HUDEP-2 (cell line): ENCODE results near the gene RAG2.
A peak's percentile ranks its signal among the peaks of the same experiment; 100 is the strongest.

ENCODE experiments used
- DNase-seq, 76 experiments: peaks; one replicate each; lab custom pipeline; 2025; ENCODE audit not compliant: unreplicated experiment in 76 of 76; lab: John Stamatoyannopoulos, UW

RAG2 gene

GRCh38 chr11:36602135-36602534, 4.1 kb upstream of the RAG2 start:
- DNase-seq, result no peak

- no peak for DNase-seq
Measured at GRCh38 chr11:36601155-36601554, 3.1 kb upstream of the RAG2 start.

DNA sequence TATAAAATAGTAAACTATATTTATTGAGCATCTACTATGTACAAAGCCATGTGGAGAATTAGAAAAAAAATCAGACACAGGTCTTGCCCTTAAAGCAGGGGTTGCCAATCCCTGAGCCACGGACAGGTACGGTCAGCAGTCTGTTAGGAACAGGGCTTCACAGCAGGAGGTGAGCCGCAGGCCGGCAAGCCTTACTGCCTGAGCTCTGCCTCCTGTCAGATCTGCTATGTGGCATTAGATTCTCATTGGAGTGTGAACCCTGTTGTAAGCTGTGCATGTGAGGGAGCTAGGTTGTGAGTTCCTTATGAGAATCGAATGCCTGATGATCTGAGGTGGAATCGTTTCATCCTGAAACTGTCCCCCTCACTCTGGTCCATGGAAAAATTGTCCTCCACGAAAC, 2.1 kb upstream of the RAG2 start:
- DNase-seq, result no peak

- no peak for DNase-seq
Measured at GRCh38 chr11:36596880-36597279, 1.2 kb downstream of the RAG2 start.

DNA sequence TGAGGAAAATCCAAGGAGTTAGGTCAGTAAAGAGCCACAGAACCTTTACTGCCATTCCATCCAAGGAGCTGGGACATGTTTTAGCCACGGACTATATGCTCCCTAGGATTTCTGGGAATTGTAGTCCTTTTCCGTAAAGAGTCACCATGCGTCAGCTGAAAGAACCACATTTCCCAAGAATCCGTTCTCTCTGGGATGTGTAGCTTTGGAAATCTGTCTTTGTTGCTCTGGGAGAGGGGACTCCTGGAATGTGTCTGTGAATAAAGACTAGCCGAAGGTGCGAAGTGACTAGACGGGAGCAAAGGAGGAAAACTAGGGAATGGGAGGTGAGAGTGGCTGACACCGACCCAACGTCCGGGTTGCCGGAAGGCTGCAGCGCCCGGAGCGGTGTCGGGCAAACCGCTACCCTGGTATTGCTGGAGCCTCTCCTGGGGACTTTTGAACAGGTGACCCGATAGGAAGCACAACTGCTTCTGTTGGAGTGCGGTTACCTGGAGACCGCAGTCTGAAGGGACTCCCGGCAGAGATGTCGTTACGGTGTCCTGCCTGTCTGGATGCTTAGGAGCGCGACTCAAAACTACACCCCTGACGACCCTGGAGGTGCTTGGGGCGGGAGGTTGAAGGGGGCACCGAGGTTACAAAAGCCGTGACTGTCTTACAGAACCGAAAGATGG, 3.6 kb downstream of the RAG2 start, which contains the start of gene IFTAP:
Gene IFTAP (plus strand): TSS at position 187 of the 674 bp plus-strand sequence. CDS start 15,602 bp downstream, outside the sequence.
- peak in 65 of 76 experiments; percentile 4 to 87 (median 43) for DNase-seq

GRCh38 chr11:36591433-36591832, 6.6 kb downstream of the RAG2 start:
- no peak for DNase-seq

- DNase-seq, result no peak
Measured at GRCh38 chr11:36590513-36590912, 7.5 kb downstream of the RAG2 start.

GRCh38 chr11:36588099-36588498, 9.9 kb downstream of the RAG2 start:
- DNase-seq, result no peak

DNA sequence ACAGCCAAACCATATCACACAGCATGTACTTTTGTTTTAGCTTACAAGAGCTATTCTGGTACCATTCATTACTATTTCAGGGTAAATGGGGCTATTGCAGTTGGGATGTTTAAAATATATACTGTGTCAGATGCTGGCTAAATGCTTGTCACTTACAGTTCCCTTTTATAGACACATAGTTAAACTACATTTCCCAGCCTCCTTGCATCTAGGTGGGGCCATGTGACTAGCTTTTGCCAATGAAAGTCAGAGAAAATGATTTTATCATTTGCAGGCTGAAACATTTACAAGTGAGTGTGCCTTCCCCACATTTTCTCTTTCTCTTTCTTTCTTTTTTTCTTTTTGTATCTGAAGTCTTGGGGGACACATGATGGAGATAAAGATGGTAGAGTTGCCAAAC, 11.5 kb downstream of the RAG2 start:
- peak in 2 of 76 experiments; percentile 2 to 5 for DNase-seq

GRCh38 chr11:36583667-36584066, 14.4 kb downstream of the RAG2 start:
- no peak for DNase-seq

DNA sequence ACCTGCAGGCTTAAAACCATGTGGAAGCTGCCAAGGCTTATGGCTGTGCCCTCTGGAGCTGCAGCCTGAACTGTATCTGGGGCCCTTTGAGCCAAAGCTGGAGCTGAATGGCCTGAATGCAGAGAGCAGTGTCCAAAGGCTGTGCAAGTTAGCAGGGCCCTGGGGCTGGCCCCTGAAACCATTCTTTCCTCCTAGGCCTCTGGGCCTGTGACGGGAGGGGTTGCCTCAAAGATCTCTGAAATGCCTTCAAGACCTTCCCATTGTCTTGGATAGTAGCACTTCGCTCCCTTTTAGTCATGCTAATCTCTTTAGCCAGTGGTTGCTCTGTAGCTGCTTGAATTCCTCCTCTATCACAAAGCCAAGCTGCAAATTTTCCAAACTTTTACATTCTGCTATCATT, 16.5 kb downstream of the RAG2 start:
- no peak for DNase-seq

DNA sequence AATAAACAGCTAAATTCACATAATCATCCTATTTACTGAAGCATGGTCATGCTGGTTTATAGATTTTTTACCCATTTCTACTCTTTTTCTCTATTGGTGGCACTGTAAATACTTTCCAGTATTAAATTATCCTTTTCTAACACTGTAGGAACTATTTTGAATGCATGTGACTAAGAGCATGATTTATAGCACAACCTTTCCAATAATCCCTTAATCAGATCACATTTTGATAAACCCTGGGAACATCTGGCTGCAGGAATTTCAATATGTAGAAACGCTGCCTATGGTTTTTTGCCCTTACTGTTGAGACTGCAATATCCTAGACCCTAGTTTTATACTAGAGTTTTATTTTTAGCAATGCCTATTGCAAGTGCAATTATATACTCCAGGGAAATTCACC, 19.6 kb downstream of the RAG2 start:
- no peak for DNase-seq

- DNase-seq, result no peak
Measured at GRCh38 chr11:36577859-36578258, 20.2 kb downstream of the RAG2 start.

DNA sequence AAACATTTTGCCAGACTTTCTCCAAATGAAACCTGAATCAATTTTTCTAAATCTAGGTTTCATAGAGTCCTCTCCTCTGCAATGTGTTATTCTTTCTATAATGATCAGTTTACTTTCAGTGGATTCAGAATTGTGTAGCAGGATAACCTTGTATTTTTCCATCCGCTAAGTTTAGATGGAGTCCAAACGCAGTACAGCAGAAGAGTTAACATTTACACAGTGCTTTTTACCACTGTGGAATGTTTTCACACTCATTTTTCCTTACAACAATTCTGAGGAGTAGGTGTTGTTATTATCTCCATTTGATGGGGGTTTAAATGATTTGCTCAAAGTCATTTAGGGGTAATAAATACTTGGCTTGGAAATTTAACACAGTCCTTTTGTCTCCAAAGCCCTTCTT, 20.7 kb downstream of the RAG2 start:
- no peak for DNase-seq

DNA sequence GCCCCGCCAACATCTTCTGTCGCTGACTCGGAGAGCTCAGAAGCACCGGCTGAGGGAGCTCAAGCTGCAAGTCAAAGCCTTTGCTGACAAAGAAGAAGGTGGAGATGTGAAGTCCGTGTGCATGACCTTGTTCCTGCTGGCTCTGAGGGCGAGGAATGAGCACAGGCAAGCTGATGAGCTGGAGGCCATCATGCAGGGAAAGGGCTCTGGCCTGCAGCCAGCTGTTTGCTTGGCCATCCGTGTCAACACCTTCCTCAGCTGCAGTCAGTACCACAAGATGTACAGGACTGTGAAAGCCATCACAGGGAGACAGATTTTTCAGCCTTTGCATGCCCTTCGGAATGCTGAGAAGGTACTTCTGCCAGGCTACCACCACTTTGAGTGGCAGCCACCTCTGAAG, 23.6 kb downstream of the RAG2 start:
- DNase-seq, result no peak

DNA sequence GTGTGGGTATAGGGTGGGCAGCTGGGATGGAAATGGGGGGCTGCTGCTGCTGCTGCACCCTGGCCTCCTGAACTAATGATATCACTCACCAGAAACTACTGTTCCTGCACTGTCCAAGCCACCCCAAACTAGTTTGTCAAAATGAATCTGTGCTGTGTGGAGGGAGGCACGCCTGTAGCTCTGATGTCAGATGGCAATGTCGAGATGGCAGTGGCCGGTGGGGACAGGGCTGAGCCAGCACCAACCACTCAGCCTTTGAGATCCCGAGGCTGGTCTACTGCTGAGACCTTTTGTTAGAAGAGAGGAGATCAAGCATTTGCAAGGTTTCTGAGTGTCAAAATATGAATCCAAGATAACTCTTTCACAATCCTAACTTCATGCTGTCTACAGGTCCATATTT, 28.9 kb downstream of the RAG2 start:
- DNase-seq, result no peak

GRCh38 chr11:36567694-36568093, 30.3 kb downstream of the RAG2 start, which contains the start of gene RAG1:
Gene RAG1, plus strand, starts transcription at chr11:36568007. Its CDS starts 5,298 bp downstream, at chr11:36573305.
- no peak for DNase-seq

DNA sequence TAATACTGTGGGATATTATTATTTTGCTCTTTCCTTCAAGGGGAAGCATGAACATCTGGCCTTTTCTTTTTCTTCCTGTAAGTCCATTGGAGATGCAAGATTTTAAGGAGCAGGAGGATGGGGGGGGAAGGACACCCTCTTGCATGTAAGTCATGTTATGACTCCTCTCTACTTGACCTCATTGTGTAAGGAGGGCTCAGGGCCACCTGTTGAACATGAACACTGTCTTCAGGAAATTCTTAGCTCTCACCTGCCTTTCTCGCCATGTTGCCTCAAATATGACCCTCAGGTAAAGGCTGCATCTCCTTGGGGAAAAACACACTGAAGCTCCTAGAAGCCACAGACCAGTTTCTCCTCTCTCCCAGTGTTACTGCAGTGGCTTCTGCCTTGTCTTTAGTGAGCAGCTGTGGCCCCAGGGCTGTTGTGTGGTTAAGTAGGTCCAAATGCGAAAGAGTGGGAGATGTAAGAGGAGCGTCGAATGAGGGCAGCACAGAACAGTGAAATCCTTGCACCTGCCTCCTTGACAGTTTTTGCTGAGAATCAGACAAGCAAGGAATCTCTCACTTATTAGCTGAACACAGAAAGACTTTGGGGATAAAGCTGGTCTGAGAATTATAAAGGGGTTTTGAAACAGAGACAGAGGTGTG, 31.5 kb downstream of the RAG2 start:
- DNase-seq, result no peak

DNA sequence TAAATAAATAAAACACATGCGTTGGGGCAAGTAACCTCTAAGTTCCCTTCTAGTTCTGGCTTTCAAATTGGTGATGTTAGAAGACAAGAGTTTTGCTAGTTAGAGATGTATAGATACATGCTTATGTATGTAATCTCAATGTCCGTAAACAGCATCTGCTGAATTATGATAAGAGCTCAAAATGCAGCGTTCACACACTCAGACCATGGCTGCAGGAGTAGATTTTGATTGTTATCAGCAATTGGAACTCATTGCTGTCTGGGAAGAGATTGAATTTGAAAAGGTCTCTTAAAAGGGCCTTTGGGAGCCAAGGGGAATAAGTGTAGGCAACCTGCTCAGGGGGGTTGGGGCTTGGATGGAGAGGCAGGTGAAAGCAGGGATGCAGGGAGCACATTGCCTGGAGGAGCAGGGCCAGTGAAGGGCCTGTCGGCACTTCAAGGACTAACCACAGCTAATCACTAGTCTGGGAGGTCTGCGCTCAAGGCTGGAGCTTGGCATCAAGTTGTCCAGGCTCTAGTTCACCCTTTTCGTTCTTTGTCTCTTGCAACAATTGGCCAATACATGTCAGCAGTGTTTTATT, 32.9 kb downstream of the RAG2 start:
- peak in 12 of 76 experiments; percentile 0 to 33 (median 13) for DNase-seq

DNA sequence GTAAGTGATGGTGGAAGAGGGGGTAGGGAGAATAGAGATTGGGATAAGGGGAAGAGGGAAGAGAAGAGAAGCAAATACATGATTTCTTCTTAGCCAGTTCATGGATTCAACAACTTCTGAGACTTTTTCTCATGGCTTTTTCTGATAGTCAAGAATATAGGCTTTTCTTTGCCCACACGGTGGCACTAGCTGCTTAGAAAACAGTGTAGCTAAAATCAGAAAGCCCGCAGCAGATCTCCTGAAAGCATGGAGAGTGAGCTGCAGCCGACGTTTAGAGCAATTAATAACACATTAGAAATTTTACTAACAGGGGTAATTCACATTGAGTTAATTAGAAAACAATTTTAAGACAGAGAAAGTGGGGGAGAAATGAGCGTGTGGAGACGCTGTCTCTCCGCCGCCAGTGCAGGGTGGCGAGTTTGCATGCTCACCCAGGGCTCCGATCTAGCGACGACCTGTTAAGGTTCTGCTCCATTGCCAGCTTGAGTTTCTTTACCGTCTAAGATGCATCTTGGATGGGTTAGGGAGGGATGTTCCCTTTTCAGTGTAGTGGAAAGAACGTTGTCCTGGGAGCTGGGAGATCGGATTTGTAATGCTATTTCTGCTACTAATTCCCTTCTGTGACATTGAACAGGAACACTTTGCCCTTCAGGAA, 33.5 kb downstream of the RAG2 start:
- peak in 50 of 76 experiments; percentile 3 to 59 (median 28) for DNase-seq
